Choroid plexus epithelial cell (primary cell): Measurements from ENCODE around the gene SLC22A23.

Experiments
- DNase-seq: peaks from one replicate; pipeline ENCODE4 v3.0.0-alpha.2; 2010; ENCODE audit warnings: low read depth
- H3K4me3 ChIP-seq: 2 replicates; pipeline ENCODE4 v1.5.1; 2011; ENCODE audit warnings: low read depth, mild to moderate bottlenecking, control low read depth, low read length, moderate library complexity
- CTCF ChIP-seq: conservative IDR thresholded peaks from 2 replicates; pipeline ENCODE4 v1.5.1; 2011; ENCODE audit warnings: low read depth, mild to moderate bottlenecking, control low read depth, inconsistent platforms, low read length, moderate library complexity

Gene SLC22A23

GRCh38 chr6:3446184-3446583, 10.7 kb downstream of the SLC22A23 start:
- no peak for TF ChIP-seq CTCF
- no peak overlapping the region for H3K4me3 ChIP-seq
- no peak for DNase-seq

DNA sequence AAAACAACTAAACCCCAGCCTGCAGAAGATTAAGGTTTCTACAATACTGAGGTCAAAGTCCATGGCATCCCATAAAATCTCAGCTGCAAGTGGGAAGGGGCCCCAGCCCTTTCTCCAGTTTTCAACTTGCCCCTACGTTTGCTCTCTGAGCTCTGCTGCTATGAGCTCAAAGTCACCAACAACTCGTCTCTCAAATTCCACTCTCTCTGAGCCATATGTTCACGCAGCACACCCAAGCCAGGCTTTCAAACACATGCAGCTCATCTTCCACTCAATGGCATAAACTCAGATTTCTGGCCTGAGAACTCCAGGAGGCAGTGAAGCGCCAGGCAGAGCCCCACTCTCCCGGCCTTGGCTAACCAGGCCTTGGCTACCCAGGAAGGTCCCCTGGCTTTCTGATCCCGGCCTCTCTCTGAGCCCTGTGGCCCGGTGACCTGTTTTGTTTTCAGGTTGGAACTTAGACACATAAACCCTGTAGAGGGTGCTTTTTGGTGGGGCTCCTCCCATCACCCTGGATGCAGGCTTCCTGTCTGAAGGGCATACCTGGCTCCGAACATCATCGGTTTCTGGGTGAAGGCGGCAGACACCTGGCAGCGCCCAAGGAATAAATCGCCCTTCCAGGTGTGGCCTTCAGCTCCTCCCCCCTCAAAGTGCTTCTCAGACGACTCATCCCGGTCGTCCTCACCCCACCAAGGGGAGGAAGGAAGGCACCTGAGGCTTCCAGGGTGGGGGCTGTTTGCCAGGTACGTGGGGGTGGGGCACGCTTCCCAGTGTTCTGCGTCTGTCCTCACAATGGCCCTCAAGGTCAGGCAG, 12.4 kb downstream of the SLC22A23 start:
- H3K4me3 ChIP-seq = no peak overlapping the region
- TF ChIP-seq CTCF = no peak
- no peak for DNase-seq

- no peak overlapping the region for H3K4me3 ChIP-seq
- DNase-seq = no peak
- no peak for TF ChIP-seq CTCF
These were observed 13.7 kb downstream of the SLC22A23 start for GRCh38 chr6:3443221-3443515.

- no peak for TF ChIP-seq CTCF
- no peak overlapping the region for H3K4me3 ChIP-seq
- DNase-seq = peak; percentile 82
These were observed 14.2 kb downstream of the SLC22A23 start for GRCh38 chr6:3442431-3443220.

- DNase-seq = no peak
- no peak overlapping the region for H3K4me3 ChIP-seq
- no peak for TF ChIP-seq CTCF
These were observed 15.9 kb downstream of the SLC22A23 start for GRCh38 chr6:3440911-3441310.

GRCh38 chr6:3439961-3440360, 16.9 kb downstream of the SLC22A23 start:
- TF ChIP-seq CTCF = no peak
- DNase-seq = no peak
- no peak overlapping the region for H3K4me3 ChIP-seq
